NOMO-1 treated with dmso at 0.1 percent for 144 hours (cell line): Measurements from ENCODE around the gene MANF.
"Not testable (repeated sequence)": the region's sequence is repeated elsewhere in the genome, so short reads cannot be mapped to it uniquely, and the experiment has no call there.

Experiments
- DNase-seq: peaks from one replicate; lab custom pipeline; 2025; ENCODE audit not compliant: unreplicated experiment; lab: John Stamatoyannopoulos, UW

MANF gene

DNA sequence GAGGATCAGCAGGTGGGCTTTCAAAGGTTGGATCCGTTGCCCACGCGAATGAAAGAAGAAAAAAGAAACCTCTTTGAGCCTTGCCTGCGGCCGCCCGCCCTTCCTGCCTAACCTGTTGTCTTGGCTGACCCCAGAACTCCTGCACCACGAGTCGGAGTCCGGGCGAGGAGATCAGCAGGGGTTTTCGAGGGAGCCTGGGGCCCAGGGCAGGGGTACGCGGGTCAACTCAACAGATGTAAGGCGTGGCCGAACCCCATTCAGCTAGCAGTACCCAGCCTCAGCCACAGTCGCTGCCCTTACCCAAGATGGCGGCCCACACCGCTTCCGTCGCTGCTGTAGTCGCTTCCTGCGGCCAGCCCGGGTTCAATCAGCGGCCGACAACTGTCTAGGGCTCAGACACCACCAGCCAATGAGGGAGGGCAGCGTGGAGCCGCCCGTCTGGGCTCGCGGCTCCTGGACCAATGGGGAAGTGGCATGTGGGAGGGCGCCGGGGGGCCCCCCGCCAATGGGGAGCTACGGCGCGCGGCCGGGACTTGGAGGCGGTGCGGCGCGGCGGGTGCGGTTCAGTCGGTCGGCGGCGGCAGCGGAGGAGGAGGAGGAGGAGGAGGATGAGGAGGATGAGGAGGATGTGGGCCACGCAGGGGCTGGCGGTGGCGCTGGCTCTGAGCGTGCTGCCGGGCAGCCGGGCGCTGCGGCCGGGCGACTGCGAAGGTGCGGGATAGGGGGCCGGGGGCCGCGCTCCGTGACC is at the start of gene MANF:
TSS of gene MANF (plus strand) at position 566 of the 748 bp plus-strand sequence. CDS start at position 618, 52 bp downstream.
- DNase-seq = peak; percentile 96

- DNase-seq = no peak
Measured at GRCh38 chr3:51336261-51336660, 48.8 kb upstream of the MANF start.

- no peak for DNase-seq
Measured at GRCh38 chr3:51337666-51338065, 47.4 kb upstream of the MANF start.

- no peak for DNase-seq
Measured at GRCh38 chr3:51338632-51339031, 46.5 kb upstream of the MANF start.

- DNase-seq = no peak
Measured at GRCh38 chr3:51340013-51340829, 44.9 kb upstream of the MANF start.

GRCh38 chr3:51340989-51341636 is 44.0 kb upstream of the MANF start:
- no peak for DNase-seq

DNA sequence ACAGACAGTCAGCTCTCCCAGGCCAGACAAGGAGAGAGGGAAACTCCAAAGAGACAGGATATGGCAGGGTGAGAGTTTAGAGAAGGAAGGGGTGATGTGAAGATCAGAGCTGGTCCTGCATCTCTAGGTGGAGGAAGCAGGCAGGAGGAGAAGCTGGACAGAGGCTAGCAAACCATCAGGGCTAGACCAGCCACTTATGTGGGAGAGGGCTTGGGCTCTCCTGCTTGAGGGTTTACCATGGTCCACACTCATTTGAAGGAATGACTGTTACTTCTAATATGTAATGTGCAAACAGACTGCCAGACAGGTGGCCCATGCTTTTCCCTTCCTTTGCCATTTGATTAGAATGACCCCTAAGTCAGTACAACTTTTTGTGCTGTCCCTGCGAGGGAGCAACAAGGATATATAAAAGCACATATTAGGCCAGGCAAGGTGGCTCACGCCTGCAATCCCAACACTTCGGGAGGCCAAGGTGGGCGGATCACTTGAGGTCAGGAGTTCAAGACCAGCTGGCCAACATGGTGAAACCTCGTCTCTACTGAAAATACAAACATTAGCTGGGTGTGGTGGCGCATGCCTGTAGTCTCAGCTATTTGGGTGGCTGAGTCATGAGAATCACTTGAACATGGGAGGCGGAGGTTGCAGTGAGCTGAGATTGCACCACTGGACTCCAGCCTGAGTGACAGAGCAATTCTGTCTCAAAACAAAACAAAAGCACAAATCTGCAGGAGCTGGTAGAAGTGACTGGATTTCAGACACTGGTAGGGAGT is 41.0 kb upstream of the MANF start:
- no peak for DNase-seq

- no peak for DNase-seq
Measured at GRCh38 chr3:51350751-51351150, 34.3 kb upstream of the MANF start.

DNA sequence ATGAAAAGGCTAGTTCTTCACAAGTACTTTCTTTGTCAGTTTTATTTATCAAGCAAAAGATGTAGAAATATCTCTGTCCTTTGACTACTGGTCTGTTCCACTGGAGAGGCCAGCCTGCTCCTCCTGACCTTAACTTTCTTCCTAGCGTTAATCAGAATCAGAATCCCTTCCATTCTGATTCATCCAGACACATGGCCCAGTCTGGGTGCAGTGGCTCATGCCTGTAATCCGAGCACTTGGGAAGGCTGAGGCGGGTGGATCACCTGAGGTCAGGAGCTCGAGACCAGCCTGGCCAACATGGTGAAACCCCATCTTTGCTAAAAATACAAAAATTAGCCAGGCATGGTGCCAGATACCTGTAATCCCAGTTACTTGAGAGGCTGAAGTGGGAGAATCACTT is 32.0 kb upstream of the MANF start:
- DNase-seq = no peak

GRCh38 chr3:51353691-51354090 is 31.4 kb upstream of the MANF start:
- no peak for DNase-seq

- DNase-seq = no peak
Measured at GRCh38 chr3:51354172-51354571, 30.9 kb upstream of the MANF start.

DNA sequence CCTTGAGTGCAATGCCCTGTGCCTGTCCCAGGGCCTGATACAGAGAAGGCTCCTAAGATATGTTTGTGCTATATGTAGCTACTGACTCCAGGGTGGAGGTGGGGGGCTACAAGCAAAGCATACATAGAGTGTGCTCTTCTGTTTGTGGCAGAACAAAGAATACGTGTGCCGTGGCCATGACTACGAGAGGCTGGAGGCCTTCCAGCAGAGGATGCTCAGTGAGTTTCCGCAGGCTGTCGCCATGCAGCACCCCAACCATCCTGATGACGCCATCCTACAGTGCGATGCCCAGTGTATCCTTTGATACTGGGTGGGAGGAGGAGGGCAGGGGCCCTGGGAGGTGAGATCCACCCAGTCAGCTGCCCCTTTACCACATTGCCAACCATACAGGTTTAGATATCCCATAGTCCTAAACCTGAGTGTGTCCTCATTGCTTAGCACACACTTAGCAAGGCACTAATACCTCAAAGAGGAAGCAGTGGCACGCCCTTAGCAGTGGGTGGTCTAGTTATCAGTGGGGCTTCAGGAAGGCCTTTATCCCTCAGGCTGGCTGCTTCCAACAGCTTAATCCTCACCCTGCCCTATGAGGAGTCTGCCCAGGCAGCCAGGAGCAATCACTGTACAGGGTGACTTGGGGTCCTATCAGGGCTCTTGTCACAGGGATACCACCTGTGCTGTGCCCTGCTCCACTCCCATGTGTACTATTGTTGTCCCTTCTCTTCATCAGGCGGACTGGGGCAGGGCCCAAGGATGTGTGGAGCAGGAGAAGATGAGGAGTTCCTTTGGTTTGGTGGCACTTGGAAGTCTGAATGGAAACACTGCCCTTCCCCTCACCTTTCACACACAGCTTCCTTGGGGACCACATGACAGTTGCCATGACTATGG is 30.1 kb upstream of the MANF start:
- no peak for DNase-seq

DNA sequence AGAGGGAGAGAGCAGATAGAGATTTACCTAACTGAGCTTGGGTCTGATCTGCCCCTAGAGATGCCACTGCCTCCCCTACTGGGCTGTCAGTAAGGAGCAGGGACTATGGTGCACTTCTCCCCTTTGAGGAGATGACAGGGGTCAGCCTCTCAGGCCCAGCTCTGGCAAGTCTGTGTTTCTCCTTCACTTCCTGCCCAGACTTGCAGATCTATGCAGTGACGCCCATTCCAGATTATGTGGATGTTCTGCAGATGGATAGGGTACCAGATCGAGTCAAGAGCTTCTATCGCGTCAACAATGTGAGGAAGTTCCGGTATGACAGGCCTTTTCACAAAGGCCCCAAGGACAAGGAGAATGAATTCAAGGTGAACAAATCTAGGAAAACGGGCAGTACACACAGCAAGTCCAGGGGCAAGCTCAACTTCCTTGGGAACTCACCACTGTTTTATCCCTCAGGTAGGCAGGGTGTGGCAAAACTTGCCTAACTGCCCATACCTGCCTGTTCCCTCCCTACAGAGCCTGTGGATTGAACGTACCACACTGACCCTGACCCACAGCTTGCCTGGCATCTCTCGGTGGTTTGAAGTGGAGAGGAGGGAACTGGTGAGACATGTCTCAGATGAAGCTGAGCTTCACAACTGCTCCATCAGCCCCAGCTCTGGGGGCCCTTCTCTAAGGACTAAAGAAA is 29.1 kb upstream of the MANF start:
- DNase-seq = no peak

GRCh38 chr3:51357856-51358255 is 27.2 kb upstream of the MANF start:
- no peak for DNase-seq

- DNase-seq = no peak
Measured at GRCh38 chr3:51358981-51359380, 26.1 kb upstream of the MANF start.

- DNase-seq = no peak
Measured at GRCh38 chr3:51360806-51361205, 24.3 kb upstream of the MANF start.

DNA sequence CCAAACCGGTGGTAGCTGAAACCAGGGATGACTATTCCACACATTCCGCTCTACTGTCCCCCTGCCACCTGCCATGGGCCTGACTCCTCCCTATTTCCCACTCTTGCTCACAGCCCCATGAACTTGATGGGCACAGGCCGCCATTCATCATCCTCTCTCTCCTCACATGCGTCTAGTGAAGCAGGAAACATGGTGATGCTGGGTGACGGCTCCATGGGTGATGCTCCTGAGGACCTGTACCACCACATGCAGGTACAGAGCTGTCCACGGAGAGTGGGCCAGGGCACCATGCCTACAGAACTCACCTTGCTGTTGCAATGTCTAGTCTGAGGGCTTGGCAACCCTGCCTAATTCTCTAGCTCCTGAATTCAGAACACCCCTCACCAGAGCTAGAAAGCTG is 23.3 kb upstream of the MANF start:
- DNase-seq = no peak

DNA sequence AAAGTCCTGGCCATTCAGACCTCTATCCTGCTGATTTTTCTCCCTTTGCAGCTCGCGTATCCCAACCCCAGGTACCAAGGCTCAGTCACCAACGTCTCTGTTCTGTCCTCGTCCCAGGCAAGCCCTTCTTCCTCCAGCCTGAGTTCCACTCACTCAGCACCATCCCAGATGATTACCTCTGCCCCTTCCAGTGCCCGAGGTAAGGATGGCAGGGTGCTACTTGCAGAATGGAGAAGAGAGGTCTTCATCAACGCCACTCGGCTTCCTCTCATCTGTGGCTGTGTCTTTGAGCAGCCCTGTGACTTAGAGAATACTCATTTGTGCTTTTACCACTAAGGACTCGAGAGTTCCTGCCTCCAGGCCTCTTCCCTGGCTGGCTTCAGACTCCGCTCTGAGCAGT is 22.6 kb upstream of the MANF start:
- no peak for DNase-seq

GRCh38 chr3:51368276-51368675 is 16.8 kb upstream of the MANF start:
- DNase-seq = not testable (repeated sequence)
